T47D (cell line): ENCODE results near the gene NMNAT1.
"Not testable (repeated sequence)": the region's sequence is repeated elsewhere in the genome, so short reads cannot be mapped to it uniquely, and the experiment has no call there.

ENCODE experiments used
- DNase-seq, 2 experiments: peaks; one replicate each; pipeline versions ENCODE4 v3.0.0 to v3.0.0-alpha.2; 2011 to 2012; ENCODE audit warnings: low read depth in 1 of 2, low spot score in 1 of 2
- JUND ChIP-seq: IDR thresholded peaks from 2 replicates; pipeline ENCODE4 v1.6.1; 2012; ENCODE audit warnings: low read depth
- in situ Hi-C: cut with HindIII; loops from 2 replicates; pipeline ENCODE4 v1.10.0; 2016; ENCODE audit warnings: low sequenced_read_pairs, low pct_unique_long_range_greater_than_20kb

Gene NMNAT1

GRCh38 chr1:9909234-9910046, 33.8 kb upstream of the NMNAT1 start:
- in situ Hi-C loops: no loop called here
- peak in 1 of 2 experiments; percentile 10 for DNase-seq
- TF ChIP-seq JUND: no peak

DNA sequence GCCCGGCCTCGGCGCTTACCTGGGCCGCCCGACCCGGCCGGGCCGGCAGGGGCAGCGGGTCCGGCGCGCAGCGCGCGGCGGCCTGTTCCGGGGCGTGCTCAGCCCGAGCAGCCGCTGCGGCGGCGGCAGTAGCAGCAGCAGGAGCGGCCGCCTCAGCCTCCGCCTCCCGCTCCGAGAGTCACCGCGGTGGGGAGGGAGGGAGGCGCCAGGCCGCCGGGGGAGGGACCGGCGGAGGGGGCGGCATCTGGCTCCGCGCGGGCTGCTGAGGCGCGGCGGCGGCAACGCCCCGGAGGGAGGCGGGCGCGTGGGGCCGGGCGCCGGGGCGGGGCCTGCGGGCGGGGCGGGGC, 33.2 kb upstream of the NMNAT1 start, which contains the start of gene CTNNBIP1:
Gene CTNNBIP1 (minus strand): TSS at position 194 of the 347 bp plus-strand sequence. CDS start 38,205 bp downstream, outside the sequence.
- in situ Hi-C loops: no loop called here
- TF ChIP-seq JUND: no peak
- no peak for DNase-seq

DNA sequence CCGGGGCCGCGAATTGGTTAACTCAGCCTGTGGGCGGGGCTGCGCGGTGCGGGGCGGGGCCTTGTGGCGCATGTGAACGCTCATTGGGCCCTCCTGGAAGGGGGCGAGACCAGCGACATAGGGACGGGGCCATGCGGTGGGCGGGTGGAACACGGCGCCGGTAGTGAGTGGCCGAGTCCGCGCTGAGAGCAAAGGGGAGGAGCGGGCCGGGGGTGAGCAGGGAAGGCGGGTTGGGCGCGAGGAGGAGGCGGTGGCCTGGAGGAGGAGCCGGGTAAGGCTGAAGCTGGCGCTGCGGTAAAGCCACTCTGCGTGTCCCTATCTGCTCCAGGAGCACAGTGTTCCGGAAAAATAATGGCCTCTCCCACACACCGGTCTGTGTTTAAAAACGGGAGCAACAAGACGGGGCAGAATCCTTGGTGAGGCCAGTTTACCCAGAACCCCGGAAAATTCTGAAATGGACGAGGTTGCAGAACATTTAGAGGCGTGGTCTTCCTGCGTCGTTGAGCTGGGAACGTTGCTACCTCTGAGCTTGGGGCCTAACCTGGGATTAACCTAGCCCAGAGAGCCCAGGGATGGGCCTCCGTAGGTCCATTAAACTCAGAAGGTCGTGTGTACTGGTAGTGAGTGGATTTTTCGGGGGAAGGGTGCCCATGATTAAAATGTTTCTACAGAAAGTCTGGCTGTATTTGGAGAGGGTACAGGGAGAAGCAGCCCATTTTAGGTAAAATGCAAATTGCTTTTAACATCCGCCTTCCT, 32.7 kb upstream of the NMNAT1 start:
- DNase-seq: peak; percentile 82 to 98
- in situ Hi-C loops: no loop called here
- TF ChIP-seq JUND: no peak

DNA sequence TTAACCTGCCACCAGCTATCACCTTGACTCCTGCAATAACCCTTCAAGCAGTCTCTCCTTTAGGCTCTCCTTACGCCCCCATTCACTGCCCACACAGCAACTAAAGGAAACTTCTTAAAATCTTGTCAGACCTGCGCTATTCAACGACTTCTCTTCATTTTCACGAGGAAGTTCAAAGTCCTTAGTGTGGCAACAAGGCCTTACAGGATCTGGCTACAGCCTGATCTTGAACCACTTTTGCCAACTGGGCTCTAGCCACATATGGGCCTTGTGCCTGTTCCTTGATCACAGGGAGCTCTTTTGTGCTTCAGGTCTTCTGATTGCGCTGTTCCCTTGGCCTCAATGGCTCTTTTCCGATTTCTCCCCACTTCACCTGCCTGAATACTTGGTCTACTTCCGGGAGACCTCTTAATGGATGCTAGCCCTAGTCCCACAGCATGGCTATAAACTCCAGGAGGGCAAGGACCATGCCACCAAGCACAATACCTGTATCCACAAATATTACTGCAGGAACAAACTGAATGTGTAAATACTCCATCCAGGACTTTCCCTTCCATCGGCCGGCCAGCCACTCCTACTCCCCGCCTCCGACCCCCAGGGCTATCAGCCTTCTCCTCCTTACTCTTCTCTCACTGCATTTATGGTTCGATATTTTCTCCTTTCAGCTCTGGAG, 30.9 kb upstream of the NMNAT1 start:
- in situ Hi-C loops: no loop called here
- TF ChIP-seq JUND: no peak
- no peak for DNase-seq

DNA sequence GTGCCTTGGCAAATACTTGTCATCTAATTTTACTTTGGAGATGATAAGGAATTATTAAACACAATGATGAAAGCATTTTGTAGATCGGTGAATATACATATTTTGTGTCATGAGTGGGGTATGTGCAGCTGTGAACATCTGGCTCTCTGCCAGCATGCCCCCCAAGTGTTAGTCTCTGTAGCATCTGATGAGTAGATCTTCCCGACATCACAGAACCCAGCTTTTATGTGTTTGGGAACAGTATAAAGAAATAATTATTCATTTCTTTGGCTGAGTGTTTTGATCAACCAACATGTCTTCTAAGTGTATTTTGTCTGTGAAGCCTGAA, 28.7 kb upstream of the NMNAT1 start:
- no peak for TF ChIP-seq JUND
- in situ Hi-C loops: no loop called here
- DNase-seq: no peak

- TF ChIP-seq JUND: no peak
- DNase-seq: no peak
These were observed 26.8 kb upstream of the NMNAT1 start for GRCh38 chr1:9916452-9916851.

DNA sequence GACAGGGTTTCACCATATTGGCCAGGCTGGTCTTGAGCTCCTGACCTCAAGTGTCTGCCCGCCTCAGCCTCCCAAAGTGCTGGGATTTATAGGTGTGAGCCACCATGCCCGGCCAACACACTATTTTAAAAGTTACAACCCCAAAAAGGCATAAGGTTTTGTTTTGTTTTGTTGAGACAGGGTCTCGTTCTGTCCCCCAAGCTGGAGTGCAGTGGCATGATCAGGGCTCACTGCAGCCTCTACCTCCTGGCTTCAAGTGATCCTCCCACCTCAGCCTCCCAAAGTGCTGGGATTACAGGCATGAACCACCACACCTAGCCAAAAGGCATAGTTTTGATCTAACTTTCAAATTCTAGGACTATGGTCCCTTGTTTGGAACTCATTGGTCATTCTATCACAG, 25.8 kb upstream of the NMNAT1 start:
- DNase-seq, in situ Hi-C loops: not testable (repeated sequence)

More at GRCh38 chr1:9916452-9916851, 26.8 kb upstream of the NMNAT1 start:
- in situ Hi-C loops: no loop called here

DNA sequence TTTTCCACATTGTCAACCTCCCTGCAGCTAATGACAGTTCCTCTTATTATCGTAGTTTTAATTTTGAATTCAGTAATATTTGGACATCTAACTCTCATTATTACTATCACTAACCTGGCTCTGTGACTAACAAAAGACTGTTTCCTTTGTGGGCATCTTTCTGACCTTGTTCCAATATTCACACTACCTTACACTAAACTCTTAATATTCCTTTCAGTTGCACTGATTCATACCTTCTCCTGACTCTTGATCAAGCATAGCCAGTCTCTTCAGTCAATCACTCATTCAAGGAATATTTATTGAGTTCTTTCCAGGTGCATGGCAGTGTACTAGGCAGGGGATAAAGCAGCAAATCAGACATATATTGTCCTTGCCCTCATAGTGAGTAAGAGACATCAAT, 25.4 kb upstream of the NMNAT1 start:
- no peak for DNase-seq
- no peak for TF ChIP-seq JUND
- in situ Hi-C loops: no loop called here

DNA sequence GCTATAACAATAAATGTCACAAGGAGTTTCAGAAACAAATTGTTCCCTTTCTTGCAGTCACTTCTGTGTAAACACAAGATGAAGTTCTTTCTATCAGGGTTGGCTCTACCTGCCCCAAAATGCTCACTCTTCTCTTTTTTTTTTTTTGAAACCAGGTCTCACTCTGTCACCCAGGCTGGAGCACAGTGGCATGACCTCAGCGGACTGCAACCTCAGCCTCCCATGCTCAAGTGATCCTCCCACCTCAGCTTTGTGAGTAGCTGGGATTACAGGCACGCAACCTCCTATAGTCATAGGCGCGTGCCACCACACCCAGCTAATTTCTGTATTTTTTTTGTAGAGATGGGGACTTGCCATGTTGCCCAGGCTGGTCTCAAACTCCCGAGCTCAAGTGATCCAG, 22.7 kb upstream of the NMNAT1 start:
- in situ Hi-C loops: no loop called here
- no peak for DNase-seq
- TF ChIP-seq JUND: no peak

- DNase-seq: no peak
- no peak for TF ChIP-seq JUND
- in situ Hi-C loops: no loop called here
These were observed 20.9 kb upstream of the NMNAT1 start for GRCh38 chr1:9922342-9922741.

GRCh38 chr1:9927259-9927658, 16.0 kb upstream of the NMNAT1 start:
- in situ Hi-C loops: no loop called here
- TF ChIP-seq JUND: no peak
- DNase-seq: no peak

DNA sequence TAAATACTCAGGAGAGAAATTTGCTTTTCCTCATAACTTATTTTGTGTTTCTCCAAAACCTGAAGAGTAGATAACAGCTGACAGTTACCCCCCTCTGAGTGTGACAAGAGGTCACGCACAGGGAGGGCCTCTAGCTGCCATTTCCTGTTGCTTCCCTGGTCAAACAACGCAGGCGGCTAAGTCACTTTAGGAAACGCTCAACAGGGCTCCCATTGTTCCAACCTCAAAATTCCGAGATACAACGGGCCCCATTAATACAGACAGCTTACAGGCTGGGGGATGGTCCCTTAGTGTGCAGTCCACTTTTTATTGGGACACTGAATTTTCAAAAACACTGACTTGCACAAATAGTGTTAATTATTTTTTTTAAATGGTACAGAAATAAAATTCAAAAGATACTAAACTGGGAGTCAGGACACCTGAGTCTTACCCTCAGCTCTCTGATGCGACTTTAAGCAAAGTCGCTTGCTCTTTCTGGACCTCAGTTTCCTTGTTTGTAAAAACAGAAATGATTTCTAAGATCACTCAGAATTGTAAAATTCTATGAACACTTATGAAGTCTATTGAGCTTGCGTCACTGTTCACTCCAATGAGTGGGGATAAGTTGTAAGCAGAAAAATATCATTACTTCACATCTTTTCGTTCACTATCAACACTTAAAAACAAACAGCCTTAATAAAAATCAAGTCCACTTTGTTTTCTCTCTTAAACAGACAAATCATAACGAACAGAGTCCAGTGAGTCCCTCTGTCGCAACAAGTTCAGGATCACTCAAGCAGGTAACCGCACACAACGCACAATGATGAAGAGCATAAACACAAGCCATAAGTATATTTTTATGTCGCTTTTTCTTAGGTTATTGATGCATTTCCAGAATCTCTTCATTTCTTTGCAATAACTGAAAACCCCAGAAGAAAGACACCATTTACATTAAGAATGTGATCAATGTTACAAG, 13.6 kb upstream of the NMNAT1 start:
- no peak for DNase-seq
- in situ Hi-C loops: no loop called here
- no peak for TF ChIP-seq JUND
